ENCODE measurements around the gene ACSL3.

ACSL3 gene

DNA sequence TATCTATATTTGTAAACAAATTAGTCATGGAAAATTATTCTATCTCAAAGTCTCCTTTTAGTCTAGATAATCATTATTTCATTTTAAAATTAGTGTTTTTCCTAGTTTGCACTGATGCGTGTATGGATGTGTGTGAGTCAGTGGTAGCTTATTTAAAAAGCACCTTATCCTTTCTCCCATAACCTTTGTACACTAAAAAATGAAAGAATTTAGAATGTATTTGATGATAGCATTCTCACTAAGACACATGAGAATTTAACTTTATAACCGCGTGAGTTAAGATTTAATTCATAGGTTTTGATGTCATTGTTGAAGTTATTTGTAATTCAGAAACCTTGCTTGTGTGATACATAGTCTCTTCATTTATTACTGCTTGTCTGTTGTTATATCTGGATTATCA lies 81.7 kb downstream of the ACSL3 start:
- DNase-seq (ENCODE audit: low spot score), result no peak

DNA sequence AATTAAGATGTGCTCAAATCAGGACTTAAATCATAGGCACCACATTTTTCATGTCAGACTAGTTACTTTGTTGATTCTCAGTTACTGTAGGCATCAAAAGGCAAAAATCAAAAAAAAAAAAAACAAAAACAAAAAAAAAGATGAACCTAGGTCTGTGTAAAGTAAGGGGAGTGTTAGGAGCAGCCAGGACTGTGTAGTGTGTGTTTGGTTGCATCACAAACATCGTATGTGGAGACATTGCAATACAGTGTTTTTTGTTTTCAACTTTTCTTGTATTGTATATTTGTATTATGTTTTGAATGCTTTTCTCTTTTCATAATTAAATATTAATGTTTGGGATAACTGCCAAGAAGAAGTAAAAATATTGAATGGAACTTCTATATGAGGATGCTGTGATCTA lies 82.1 kb downstream of the ACSL3 start:
- DNase-seq (ENCODE audit: low spot score), result no peak

DNA sequence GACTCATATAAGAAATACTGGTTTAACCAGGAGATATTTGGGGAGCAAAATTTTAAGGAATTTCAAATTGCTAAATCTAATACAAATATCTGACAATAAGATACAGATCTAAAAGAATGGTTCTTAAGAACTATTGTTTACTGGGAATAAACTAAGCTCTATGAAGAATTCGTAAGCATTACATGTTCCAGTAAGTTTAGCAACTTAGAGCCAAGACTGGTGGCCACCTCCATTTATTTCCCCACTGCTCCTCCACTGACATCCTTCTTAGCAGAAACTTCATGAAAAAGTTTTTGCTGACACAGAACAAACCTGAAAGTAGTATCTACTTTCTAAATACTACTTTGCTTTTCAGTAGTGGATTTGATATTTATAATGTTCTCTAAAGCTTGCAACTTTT lies 83.0 kb downstream of the ACSL3 start:
- DNase-seq (ENCODE audit: low spot score), result no peak

DNA sequence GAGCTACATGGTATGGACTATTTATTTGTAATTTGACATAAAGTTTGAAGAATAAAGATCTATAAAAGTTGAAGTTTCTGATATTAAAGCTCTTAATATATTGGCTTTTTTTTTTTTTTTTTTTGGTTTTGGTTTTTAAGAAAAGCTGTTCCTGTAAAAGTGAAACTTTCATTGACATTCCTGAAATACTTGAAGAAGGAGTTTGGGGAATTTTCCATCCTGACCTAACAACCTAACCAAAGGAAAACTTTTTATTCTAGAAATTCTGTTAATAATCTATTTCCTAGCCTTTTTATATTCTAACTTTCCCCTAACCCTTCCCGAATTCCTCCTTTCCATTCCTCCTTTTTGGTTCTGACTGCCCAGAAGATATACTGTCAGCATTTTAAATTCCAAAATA lies 83.7 kb downstream of the ACSL3 start:
- no peak for DNase-seq (ENCODE audit: low spot score)

DNA sequence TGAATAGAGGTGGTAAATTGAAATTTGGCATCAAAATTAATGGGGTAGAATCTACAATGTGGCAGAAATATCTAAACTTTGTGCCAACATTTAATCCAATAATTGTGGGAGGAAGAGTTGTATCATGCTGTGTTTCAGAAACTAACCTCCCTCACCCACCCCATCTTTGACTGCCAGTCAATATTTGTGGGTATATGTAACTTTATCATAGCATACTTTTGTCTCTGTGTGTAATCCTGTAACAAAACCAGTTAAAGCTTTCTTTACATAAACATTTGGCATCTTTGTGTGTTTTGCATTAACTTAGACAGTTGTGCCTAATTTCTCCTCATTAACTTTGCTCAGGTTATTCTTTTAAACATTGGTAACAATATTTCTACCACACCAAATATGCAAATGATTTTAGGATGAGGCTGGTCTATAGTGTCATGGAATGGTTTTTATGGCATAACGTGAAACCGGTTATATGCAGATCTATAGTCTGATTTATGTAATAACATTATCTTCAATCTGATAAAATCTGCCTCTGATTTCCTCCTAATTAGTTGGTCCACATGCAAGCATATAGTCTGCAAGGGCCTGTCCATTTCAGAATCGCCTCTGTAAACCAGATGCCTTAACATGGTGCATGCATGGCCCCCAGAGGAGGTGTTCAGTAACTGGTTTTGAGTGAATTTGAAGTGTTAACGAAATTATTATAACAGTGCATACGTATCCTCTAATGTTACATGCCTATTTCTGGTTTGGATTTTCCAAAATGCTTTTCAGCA lies 84.3 kb downstream of the ACSL3 start:
- no peak for DNase-seq (ENCODE audit: low spot score)

DNA sequence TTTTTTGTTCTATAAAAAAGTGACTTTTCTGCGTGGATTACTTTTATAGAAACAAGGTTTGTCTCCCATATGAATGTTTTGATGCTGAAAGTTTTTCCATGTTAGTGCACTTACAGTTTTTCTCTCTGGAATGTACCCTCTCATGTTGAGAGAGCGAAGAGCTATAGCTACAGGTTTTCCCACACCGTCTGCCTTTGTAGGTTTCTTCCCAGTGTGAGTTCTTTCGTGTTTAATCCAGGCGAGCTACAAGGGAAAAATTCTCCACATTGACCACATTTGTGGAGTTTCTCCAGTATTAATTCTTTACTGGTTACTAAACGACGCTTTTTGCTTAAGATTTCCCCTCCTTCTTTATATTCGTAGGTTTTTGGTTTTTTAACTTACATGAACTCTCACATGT lies 85.1 kb downstream of the ACSL3 start:
- no peak for DNase-seq (ENCODE audit: low spot score)

DNA sequence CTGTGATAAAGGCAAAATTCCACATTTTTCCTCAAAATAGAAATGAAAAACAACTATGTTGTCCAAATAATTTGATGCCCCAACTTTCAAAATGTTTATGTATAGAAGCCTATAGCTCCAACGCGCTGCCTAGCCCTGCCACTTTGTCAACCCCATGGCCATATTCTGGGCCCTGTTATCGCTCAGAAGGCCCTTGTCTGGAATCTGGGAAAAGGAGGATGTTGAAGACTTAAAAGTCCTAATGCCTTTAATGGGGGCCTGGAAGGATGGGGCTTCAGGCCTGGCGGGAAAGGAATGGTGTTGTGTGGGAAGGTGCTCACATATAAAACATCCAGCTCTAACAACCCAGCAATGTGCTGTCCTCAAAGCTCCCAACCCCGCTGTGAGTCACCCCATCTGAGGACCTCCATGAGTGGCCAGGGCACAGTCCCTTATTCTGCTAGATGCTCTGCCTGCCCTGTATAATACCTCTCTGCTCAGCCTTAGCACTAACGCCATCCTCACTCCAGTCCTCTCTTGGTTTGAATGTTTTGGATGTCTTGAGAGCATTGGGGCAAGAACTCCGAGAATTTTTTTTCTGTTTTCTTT lies 86.0 kb downstream of the ACSL3 start:
- DNase-seq (ENCODE audit: low spot score), result no peak

DNA sequence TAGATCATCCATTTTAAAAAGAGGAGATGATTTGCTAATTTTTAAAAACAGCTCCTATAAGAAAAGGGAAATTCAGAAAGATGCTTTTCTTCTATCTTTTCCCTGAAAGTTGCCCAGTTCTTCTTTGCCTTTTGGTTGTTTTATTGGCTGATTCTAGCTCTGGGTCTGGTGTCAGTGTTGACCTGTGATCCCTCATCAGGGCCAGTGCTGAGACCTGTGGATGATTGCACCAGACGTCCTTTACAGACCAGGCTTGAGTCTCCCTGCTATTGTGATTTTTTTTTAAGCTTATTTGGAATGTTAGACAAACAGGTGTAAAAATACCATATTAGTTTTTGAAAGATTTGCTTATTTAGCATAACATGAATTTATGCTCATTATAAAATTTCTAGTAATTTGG lies 88.2 kb downstream of the ACSL3 start:
- DNase-seq (ENCODE audit: low spot score), result no peak

DNA sequence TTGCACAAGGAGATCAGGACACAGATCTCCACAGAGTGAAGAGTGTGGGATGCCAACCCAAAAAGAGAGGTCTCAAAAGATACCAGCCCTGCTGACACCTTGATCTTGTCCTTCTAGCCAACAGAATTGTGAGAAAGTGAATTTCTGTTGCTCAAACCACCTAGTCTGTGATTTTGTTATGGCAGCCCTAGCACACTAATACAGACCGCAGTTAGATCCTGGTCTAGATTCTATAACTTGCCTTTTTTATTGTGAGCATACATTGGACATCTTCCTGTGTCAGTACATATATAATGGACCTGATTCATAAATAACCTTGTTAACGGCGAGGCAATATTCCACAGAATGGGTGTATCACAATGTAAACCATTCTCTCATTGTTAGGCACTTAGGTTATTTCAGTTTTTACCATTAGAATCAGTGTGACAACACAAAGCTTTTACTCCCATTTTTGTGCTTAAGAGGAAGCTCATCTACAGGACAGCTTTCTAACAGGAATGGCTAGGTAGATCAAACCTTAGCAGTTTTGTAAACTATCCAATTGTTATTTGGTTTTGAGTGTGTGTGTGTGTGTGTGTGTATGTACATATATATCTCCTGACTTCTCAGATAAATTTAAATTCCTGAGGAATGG lies 89.0 kb downstream of the ACSL3 start:
- no peak for DNase-seq (ENCODE audit: low spot score)

DNA sequence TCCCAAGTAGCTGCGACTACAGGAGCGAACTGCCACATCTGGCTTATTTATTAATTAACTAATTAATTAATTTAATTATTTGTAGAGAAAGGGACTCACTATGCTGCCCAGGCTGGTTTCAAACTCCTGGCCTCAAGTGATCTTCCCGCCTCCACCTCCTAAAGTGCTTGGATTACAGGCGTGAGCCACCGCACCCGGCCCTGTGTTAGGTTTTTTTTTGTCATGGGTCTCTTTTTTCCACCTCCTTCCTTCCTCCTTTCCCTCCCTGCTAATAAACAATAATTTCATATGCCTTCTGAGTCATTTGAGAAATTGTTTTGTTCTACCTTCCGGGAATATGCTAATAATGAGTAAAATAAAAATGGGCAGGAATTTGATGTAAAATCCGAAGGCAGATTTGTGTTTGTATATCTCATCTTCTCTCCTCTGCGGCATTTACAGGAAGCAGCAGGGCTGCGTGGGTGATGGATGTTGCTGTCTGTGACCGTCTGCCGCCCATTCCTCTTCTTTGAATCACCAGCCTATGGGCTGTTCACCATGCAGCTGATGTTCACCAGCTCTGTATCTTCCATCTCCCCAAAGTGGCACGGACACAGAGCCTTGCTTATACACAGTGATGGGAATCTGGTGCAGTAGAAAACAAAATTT lies 89.9 kb downstream of the ACSL3 start:
- DNase-seq (ENCODE audit: low spot score), result no peak

DNA sequence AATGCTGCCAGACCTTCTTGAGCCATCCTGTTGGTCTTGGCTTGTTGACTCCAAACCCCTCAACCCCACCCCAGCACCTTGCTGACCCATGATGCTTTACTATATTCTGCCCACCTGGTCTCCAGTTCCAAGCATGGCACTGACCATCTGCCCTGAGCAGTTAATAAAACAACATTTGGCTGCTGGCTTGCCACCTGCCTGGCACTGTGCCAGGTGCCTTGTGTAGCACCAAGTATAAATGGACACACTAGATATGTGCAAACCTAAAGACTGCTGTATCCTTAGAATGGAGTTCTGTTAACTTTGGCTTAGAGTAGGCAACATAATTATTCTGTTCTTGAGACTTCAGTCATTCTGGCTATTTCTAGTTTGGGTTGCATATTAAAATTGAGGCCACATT lies 91.4 kb downstream of the ACSL3 start:
- DNase-seq (ENCODE audit: low spot score), result no peak

DNA sequence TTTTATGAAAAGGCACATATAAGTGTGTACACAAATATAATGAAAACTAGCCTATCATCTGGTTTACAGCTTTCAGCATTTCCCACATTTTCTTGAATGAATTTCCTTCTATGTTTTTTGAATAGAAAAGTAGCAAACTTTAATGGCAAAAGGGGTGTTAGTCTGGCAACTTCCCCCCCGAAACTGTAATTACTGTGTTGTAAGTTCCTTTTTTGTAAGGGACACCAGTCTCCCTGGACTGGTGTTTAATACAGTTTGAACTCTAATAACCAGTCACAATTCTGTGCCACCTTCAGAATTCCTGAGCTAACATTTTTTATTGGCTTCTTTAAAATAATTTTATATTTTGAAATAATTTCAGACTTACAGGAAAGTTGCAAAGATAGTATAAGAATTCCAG lies 94.2 kb downstream of the ACSL3 start:
- DNase-seq (ENCODE audit: low spot score), result no peak

DNA sequence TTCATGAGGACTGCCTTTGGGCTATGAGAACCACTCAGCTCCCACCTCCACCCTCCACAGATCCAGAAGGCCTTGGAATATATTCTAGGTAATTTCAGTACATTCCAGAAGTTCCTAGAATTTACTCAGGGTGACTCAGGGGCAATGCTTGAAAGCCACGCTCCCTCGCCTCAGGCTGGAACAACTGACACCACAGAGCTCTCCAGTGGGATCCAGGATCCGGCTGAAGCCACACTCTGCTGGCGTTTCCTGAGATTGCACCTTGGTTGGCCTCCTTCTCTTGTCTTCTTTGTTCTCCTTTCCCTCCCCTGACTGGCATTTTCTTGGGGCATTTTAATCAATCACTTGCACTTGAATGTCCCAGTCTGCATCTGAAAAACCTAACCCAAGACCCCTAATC lies 98.5 kb downstream of the ACSL3 start:
- peak; percentile 52 for DNase-seq (ENCODE audit: low spot score)

DNA sequence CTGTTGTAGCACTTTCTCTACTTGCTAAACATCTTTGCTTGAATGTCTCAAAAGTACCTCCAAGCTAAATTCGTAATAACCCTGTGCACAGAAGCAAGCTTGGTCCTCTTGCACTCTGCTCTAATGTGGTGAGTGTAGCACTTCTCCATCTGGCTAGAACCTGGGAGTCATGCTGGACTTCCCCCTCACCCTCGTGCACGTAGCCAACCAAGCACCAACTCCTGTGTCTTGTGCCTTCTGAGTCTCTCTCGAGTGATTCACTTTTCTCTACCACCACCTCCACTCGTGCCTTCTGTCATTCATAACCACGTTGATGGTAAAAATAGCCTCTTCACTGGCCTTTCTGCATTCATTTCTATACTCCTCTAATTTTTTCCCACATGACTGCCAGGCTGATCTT lies 99.3 kb downstream of the ACSL3 start:
- DNase-seq (ENCODE audit: low spot score), result no peak

DNA sequence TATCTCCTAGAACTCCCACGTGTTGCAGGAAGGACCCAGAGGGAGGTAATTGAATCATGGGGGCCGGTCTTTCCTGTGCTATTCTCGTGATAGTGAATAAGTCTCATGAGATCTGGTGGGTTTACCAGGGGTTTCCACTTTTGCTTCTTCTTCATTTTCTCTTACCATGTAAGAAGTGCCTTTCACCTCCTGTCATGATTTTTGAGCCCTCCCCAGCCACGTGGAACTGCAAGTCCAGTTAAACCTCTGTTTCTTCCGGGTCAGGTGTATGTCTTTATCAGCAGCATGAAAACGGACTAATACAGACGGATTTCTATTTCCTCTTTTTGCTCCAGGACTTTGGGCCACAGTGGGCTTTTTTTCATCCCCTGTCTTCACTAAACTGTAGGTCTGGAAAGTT lies 102.8 kb downstream of the ACSL3 start:
- no peak for DNase-seq (ENCODE audit: low spot score)

DNA sequence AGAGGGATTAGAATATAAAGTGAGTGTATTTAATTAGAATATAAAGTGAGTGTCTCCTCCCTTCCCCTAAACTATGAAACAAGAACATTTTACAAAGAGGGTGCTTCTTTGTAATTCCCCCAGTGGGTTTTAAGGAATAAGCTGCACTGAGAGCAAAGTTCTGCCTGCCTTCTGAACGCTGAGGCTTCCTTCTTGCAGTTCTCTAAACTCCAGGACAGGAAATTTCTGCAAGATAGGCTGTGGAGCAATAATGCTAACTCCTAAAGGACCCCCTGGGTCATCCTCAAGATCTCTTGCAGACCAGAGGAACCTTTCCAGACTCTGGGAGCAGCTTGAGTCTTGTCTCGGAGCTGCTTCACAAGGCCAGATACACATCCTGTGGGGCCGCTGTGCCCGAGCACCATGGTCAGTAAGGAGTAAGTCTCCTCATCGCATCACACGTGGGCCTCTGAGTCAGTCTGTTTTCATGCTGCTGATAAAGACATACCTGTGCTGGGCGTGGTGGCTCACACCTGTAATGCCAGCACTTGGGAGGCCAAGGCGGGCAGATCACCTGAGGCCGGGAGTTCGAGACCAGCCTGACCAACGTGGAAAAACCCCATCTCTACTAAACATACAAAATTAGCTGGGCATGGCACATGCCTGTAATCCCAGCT lies 103.7 kb downstream of the ACSL3 start:
- no peak for DNase-seq (ENCODE audit: low spot score)

DNA sequence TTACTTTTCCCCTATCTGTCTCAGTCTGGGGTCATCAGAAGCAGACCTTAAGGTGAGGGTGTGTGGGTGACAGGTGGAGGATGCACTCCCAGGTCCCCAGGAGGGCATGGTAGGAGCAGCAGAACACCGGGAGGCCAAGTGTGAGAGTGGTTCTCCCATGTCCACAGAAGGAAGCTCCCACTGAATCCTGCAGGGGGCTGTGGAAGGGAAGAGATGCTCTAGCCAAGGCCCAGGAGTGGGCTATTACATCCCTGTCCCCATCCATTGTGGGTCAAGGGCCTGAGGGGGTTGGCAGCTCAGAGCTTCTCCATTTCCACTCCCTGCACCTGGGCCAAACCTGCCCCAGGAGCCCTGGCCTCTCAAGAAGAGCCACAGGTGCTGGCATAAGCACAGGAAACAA lies 104.7 kb downstream of the ACSL3 start:
- DNase-seq (ENCODE audit: low spot score), result no peak

DNA sequence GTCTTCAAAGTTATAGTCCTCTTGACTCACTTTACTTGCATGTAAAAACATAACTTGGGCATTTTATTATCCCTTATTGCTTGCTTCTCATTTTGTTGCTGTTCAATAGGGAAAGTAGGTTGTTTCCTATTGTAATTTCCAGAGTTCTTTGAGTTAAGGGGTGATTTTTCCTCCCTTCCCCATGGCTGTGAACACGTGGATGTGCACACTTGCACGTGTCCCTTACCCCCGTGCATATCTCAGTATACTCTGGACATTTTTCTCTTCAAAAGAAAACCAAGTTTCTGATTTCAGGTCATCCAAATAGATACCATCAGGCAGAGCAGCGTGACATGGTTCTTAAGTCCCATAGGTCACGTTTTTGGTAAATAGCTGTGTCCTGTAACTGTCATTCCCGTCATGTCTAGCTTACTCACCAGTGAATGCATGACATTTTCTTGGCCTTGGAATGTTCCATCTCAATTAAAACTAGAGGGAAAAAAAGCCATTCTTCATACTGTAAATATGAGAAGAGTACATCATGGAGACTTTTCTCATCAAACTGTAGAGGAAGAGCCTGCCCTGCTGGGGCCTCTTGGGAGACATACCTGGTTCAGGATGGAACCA lies 107.8 kb downstream of the ACSL3 start:
- DNase-seq (ENCODE audit: low spot score), result no peak

DNA sequence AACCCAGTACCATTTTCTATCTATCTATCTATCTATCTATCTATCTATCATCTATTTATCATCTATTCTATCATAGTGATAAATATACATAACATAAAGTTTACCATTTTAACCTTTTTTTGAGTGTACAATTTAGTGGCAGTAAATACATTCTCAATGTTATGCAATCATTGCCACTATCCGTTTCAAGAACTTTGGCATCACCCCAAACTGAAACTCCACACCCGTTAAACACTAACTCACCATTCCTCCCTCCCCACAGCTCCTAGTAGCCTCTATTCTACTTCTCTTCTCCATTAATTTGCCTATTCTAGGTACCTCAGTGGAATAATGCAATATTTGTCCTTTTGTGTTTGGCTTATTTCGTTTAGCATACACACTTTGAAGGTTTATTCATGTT lies 108.7 kb downstream of the ACSL3 start:
- DNase-seq (ENCODE audit: low spot score), result no peak

DNA sequence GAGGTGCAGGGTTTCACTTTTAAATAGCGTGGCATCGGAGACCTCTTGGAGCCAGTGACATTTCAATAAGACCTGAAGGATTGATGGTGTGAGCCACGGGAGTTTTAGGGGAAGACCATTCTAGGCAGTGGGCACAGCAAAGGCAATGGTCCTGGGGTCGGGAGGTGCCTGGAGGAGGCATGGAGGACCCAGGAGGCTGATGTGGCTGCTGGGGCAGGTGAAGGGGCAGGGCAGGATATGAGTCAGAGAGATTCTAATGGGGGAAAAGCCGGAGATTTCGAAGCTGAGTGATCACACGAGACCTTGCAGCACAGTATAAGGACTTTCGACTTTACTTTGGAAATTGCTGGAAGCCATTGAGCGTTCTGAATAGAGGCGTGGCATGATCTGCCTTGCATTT lies 111.6 kb downstream of the ACSL3 start:
- DNase-seq (ENCODE audit: low spot score), result no peak

DNA sequence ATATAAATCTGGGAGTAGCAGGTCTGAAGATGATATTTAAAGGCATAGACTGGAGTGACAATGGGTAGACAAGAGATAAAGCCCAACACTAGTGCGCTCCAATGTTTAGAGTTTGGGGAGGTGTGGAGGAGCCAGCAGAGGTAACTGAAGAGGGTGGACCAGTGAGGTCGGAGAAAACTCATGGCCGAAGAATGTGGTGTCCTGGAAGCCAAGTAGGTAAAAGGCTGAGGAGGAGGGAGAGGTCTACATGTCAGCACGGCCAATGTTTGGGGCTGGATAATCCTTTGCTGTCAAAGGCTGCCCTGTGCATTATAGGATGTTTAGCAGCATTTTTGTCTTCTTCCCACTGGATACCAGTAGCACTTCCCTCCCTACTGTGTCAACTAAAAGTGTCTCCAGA lies 112.4 kb downstream of the ACSL3 start:
- peak; percentile 51 for DNase-seq (ENCODE audit: low spot score)

DNA sequence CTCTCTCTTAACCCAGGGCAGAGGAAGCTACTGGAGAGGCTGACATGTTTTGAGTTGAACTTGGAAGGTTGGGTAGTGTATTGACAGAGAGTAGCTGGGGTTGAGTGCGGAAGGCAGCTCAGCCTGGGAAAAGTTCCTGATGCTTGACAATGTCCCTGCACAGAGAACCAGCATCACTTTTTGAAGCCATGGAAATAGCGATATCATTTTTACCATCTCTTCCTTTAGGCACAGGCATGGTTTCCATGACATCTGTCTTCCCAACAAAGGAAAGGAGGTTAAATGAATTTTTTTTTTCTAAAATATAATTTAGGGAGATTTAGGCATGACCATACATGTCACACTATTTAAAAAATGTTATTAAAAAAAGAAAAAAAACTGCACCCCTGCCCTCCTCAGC lies 112.9 kb downstream of the ACSL3 start:
- no peak for DNase-seq (ENCODE audit: low spot score)
